DOHH2 (cell line): ENCODE measurements around the gene CPHXL2.

Source experiments
- H3F3A ChIP-seq: fragments of 200-600 bp; sonication (generic), shearing (Covaris generic); 2 replicates; pipeline ENCODE4 v1.6.0; 2016; ENCODE audit warnings: antibody characterized with exemption, mild to moderate bottlenecking; ENCODE audit not compliant: control insufficient read depth, insufficient read depth
- H3K27ac ChIP-seq: fragments of 200-600 bp; sonication (generic); 2 replicates; pipeline ENCODE4 v1.5.1; 2014; ENCODE audit warnings: low read depth, mild to moderate bottlenecking, low read length, moderate library complexity
- H3K27me3 ChIP-seq: fragments of 200-600 bp; sonication (generic); 2 replicates; pipeline ENCODE4 v1.6.1; 2014; ENCODE audit warnings: mild to moderate bottlenecking, low read length, mixed read lengths; ENCODE audit not compliant: control insufficient read depth
- H3K36me3 ChIP-seq: fragments of 200-600 bp; sonication (generic); 2 replicates; pipeline ENCODE4 v1.6.1; 2014; ENCODE audit warnings: mild to moderate bottlenecking, low read length, moderate library complexity, mixed read lengths; ENCODE audit not compliant: control insufficient read depth
- H3K4me1 ChIP-seq: fragments of 200-600 bp; sonication (generic); 2 replicates; pipeline ENCODE4 v1.6.1; 2014; ENCODE audit warnings: mild to moderate bottlenecking, low read length, mixed read lengths; ENCODE audit not compliant: control insufficient read depth
- H3K4me2 ChIP-seq: fragments of 200-600 bp; sonication (generic); 2 replicates; pipeline ENCODE4 v1.6.0; 2014; ENCODE audit warnings: mild to moderate bottlenecking, low read length, moderate library complexity
- H3K4me3 ChIP-seq: fragments of 200-600 bp; sonication (generic); 2 replicates; pipeline ENCODE4 v1.5.1; 2014; ENCODE audit warnings: mild to moderate bottlenecking, low read length, mixed read lengths
- H3K79me2 ChIP-seq: fragments of 200-600 bp; sonication (generic); 2 replicates; pipeline ENCODE4 v1.6.1; 2014; ENCODE audit warnings: mild to moderate bottlenecking, low read length, mixed read lengths; ENCODE audit not compliant: control insufficient read depth
- H3K9me2 ChIP-seq: fragments of 200-600 bp; sonication (generic); replicated peaks from 2 replicates; pipeline ENCODE4 v1.6.1; 2014; ENCODE audit warnings: mild to moderate bottlenecking, low read length, mixed read lengths; ENCODE audit not compliant: control insufficient read depth
- H3K9me3 ChIP-seq: fragments of 200-600 bp; sonication (generic); 2 replicates; pipeline ENCODE4 v1.6.1; 2014; ENCODE audit warnings: antibody characterized with exemption, low read length, mixed read lengths; ENCODE audit not compliant: control insufficient read depth, insufficient read depth
- H4K20me1 ChIP-seq: fragments of 200-600 bp; sonication (generic); 2 replicates; pipeline ENCODE4 v1.6.0; 2014; ENCODE audit warnings: low read depth, mild to moderate bottlenecking, antibody characterized with exemption, low read length, moderate library complexity; ENCODE audit not compliant: control insufficient read depth, insufficient read depth
- EZH2phosphoT487 ChIP-seq: fragments of 200-600 bp; sonication (generic); IDR thresholded peaks from 2 replicates; pipeline ENCODE4 v1.6.1; 2017; ENCODE audit warnings: borderline replicate concordance, mild to moderate bottlenecking, antibody characterized with exemption, low read length, moderate library complexity, mixed read lengths
- TF ChIP-seq, protein P1 (sequence below): fragments of 200-600 bp; sonication (generic); IDR thresholded peaks from one replicate; pipeline ENCODE4 v1.5.1; 2014; ENCODE audit warnings: antibody characterized with exemption, mild to moderate bottlenecking, low read depth, low read length; ENCODE audit not compliant: poor library complexity, severe bottlenecking

The CPHXL2 gene

DNA sequence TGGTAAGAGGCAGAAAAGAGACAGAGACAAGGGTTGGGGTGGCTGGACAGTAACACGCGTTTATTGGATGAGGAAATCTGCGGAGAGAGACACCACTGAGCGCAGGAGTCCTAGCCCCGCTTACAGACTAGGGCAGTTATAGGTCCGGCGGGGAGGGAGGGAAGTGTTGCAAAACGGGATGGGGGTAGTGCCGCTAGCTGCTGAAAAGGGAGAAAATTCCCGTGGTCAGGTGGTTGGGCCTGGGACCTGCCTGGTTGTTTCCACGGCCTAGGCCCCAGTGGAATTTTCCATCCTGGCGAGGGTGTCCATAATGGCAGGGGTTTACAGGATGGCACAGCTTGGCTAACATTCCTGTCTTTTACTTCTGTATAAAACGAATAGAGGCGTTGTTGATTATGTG, 5.5 kb upstream of the CPHXL2 start:
- Histone ChIP-seq H3K4me1 (no peaks in the 10 kb centered on the region), H3K9me2 (no peaks in the 10 kb centered on the region), H3K79me2 (no peaks in the 10 kb centered on the region), H3K4me2 (no peak overlapping the region), H3K9me3 (no peaks in the 10 kb centered on the region), H3F3A (no peaks in the 10 kb centered on the region), H4K20me1 (no peaks in the 10 kb centered on the region), H3K27ac (no peak overlapping the region), H3K36me3 (no peaks in the 10 kb centered on the region), H3K4me3 (no peak overlapping the region), H3K27me3 (no peaks in the 10 kb centered on the region)
- TF ChIP-seq, protein P1, sequence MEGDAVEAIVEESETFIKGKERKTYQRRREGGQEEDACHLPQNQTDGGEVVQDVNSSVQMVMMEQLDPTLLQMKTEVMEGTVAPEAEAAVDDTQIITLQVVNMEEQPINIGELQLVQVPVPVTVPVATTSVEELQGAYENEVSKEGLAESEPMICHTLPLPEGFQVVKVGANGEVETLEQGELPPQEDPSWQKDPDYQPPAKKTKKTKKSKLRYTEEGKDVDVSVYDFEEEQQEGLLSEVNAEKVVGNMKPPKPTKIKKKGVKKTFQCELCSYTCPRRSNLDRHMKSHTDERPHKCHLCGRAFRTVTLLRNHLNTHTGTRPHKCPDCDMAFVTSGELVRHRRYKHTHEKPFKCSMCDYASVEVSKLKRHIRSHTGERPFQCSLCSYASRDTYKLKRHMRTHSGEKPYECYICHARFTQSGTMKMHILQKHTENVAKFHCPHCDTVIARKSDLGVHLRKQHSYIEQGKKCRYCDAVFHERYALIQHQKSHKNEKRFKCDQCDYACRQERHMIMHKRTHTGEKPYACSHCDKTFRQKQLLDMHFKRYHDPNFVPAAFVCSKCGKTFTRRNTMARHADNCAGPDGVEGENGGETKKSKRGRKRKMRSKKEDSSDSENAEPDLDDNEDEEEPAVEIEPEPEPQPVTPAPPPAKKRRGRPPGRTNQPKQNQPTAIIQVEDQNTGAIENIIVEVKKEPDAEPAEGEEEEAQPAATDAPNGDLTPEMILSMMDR: no peak
- no peak for TF ChIP-seq EZH2phosphoT487

DNA sequence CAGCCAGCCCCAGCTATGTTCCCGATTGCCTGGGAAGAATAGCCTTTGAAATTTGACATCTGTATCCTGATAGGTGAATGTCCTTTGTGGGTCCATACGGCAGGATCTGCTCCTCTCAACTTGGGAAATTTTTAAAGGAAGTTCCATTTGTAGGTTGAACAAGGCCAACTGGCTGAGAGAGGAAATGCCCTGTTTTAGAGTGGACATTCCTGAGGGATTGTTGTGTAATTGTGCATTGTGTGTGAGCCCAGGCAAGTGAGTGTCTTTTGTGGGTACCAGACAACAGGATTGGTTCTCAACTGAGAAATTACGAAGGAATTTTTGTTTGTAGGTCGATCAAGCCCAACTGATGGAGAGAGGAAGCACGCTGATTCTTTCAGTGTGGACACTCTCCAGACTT, 2.6 kb upstream of the CPHXL2 start:
- Histone ChIP-seq H3K27me3 (no peaks in the 10 kb centered on the region), H3K4me2 (no peak overlapping the region), H3K27ac (no peak overlapping the region), H3K36me3 (no peaks in the 10 kb centered on the region), H3F3A (no peaks in the 10 kb centered on the region), H3K9me2 (no peaks in the 10 kb centered on the region), H4K20me1 (no peaks in the 10 kb centered on the region), H3K4me3 (no peak overlapping the region), H3K79me2 (no peaks in the 10 kb centered on the region), H3K4me1 (no peaks in the 10 kb centered on the region), H3K9me3 (no peaks in the 10 kb centered on the region)
- no peak for TF ChIP-seq EZH2phosphoT487
- TF ChIP-seq, protein P1: no peak

DNA sequence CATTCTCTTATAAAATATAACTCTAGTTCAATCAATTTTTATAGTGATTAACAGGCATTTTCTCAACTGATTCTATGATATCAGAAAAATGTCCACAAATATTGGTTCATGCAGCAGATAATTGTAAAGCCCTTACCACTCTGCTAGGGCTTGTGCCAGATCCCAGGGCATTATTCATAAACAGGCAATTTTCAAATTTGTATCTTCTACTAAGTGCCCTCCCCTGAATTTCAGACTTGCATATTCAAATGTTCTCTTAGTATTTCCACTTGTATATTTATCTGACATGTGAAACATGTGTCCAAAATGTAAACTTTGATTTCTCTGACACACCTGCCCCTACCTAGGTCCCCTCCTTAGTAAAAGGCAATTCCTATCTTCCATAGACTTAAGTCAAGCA, 9.3 kb downstream of the CPHXL2 start:
- Histone ChIP-seq H3K4me3 (no peak overlapping the region), H3K27ac (no peak overlapping the region), H4K20me1 (no peaks in the 10 kb centered on the region), H3F3A (0 out of 2 replicates have a peak, but pooled peaks cover 2% of the 10 kb centered on the region), H3K9me2 (no peaks in the 10 kb centered on the region), H3K4me2 (no peak overlapping the region), H3K27me3 (no peaks in the 10 kb centered on the region), H3K79me2 (no peaks in the 10 kb centered on the region), H3K9me3 (no peaks in the 10 kb centered on the region), H3K36me3 (no peaks in the 10 kb centered on the region), H3K4me1 (no peaks in the 10 kb centered on the region)
- TF ChIP-seq, protein P1: no peak
- no peak for TF ChIP-seq EZH2phosphoT487

DNA sequence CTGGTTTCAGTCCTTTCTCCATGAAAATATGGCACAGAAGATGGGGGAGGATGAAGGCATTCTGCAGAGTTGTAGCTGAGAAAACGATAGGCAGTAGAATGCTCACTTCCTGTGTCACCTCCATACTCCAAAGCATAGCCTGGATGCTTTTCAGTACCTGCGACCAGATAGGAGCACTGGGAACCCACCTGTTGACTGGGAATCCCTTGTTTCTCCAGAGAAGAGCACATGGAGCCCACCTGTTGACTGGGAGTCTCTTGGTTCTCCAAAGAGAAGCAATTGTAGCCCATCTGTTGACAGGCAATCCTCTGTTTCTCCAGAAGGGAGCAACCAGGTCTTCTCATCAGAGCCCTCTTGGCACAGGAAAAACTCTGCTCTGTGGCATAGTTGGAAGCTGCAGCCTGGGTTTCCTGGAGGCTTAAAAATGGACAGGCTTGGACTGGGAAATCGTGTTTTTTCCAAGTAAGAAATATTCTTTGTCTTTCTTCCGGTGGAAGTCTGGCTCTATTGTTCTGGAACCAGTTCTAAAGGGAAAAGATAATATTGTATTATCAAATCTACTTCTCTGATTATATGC, 16.0 kb downstream of the CPHXL2 start:
- Histone ChIP-seq H3K79me2 (peaks cover 10% of the 10 kb centered on the region), H3K9me3 (no peaks in the 10 kb centered on the region), H4K20me1 (no peaks in the 10 kb centered on the region), H3K4me3 (no peak overlapping the region), H3K36me3 (peaks cover 41% of the 10 kb centered on the region), H3K27ac (no peak overlapping the region), H3K27me3 (no peaks in the 10 kb centered on the region), H3K9me2 (no peaks in the 10 kb centered on the region), H3K4me2 (no peak overlapping the region), H3K4me1 (no peaks in the 10 kb centered on the region), H3F3A (no peaks in the 10 kb centered on the region)
- no peak for TF ChIP-seq EZH2phosphoT487
- TF ChIP-seq, protein P1: no peak
